Keratinocyte (primary cell): ENCODE results near the gene DNAI2.

ENCODE experiments used
- EZH2 ChIP-seq: IDR thresholded peaks from one replicate; pipeline ENCODE4 v1.6.1; 2012; ENCODE audit warnings: inconsistent platforms, mild to moderate bottlenecking, low read length, moderate library complexity
- TF ChIP-seq, protein P1 (sequence below), 3 experiments: IDR thresholded peaks in 1 of 3; conservative IDR thresholded peaks in 1 of 3; optimal IDR thresholded peaks in 1 of 3; 2 replicates in 2 of 3; 3 replicates in 1 of 3; pipeline versions ENCODE3 to v1.5.1; 2011; ENCODE audit warnings: low read length in 3 of 3, mild to moderate bottlenecking in 3 of 3, moderate library complexity in 2 of 3, control low read depth in 1 of 3, inconsistent platforms in 1 of 3; ENCODE audit not compliant: insufficient read depth in 2 of 3; ENCODE audit errors: extremely low read depth in 1 of 3

DNA sequence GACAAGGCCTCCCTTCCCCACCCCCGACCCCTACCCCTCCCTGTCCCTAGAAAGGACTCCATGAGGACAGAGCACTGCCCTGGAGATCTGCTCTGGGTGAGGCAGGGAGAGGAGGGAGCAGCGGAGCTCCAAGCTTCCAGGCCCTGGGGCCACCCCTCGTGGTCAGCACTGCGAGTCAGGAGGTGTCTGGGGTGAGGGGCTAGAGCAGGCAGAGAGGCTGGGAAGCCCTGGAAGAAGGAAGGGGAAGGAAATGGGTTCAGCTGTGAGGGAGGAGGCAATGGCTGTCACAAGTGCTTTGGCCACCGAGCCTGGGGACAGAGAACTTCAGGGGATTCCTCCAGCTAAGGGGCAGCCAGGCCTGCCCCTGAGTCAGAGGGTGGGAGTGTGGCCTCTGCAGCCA is 28.2 kb upstream of the DNAI2 start:
- TF ChIP-seq, protein P1, sequence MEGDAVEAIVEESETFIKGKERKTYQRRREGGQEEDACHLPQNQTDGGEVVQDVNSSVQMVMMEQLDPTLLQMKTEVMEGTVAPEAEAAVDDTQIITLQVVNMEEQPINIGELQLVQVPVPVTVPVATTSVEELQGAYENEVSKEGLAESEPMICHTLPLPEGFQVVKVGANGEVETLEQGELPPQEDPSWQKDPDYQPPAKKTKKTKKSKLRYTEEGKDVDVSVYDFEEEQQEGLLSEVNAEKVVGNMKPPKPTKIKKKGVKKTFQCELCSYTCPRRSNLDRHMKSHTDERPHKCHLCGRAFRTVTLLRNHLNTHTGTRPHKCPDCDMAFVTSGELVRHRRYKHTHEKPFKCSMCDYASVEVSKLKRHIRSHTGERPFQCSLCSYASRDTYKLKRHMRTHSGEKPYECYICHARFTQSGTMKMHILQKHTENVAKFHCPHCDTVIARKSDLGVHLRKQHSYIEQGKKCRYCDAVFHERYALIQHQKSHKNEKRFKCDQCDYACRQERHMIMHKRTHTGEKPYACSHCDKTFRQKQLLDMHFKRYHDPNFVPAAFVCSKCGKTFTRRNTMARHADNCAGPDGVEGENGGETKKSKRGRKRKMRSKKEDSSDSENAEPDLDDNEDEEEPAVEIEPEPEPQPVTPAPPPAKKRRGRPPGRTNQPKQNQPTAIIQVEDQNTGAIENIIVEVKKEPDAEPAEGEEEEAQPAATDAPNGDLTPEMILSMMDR (optimal IDR thresholded peaks at IDR 0.05 in 1 of 3, IDR thresholded peaks at IDR 0.05 in 1 of 3, conservative IDR thresholded peaks at IDR 0.05 in 1 of 3; ENCODE audit: extremely low read depth in 1 of 3, insufficient read depth in 2 of 3, low read length in 3 of 3): no peak
- no peak for TF ChIP-seq EZH2
